Measurements from ENCODE around the gene TUBA4A.

GRCh38 chr2:219246559-219246958 lies 7.2 kb downstream of the TUBA4A start:
- TF ChIP-seq EZH2 (IDR thresholded peaks at IDR 0.05; ENCODE audit: borderline replicate concordance, insufficient read depth, low read length, poor library complexity, severe bottlenecking) (no peak), EP300 (conservative IDR thresholded peaks at IDR 0.05; ENCODE audit: poor library complexity, severe bottlenecking) (no peak), RAD21 (conservative IDR thresholded peaks at IDR 0.05) (no peak)
- TF ChIP-seq, protein P1, sequence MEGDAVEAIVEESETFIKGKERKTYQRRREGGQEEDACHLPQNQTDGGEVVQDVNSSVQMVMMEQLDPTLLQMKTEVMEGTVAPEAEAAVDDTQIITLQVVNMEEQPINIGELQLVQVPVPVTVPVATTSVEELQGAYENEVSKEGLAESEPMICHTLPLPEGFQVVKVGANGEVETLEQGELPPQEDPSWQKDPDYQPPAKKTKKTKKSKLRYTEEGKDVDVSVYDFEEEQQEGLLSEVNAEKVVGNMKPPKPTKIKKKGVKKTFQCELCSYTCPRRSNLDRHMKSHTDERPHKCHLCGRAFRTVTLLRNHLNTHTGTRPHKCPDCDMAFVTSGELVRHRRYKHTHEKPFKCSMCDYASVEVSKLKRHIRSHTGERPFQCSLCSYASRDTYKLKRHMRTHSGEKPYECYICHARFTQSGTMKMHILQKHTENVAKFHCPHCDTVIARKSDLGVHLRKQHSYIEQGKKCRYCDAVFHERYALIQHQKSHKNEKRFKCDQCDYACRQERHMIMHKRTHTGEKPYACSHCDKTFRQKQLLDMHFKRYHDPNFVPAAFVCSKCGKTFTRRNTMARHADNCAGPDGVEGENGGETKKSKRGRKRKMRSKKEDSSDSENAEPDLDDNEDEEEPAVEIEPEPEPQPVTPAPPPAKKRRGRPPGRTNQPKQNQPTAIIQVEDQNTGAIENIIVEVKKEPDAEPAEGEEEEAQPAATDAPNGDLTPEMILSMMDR (IDR thresholded peaks at IDR 0.05; ENCODE audit: poor library complexity, severe bottlenecking): no peak

Measured in neural cell (in vitro differentiated cells).